Measurements from ENCODE around the gene BLNK. TPM values are rescaled to one million over a fixed set of nuclear protein-coding genes. Genes with fewer than 3 reads are reported as not detected.
"Not testable (repeated sequence)": the region's sequence is repeated elsewhere in the genome, so short reads cannot be mapped to it uniquely, and the experiment has no call there.

Gene BLNK
- total RNA-seq, 1 donor, result not detected

GRCh38 chr10:96309628-96310320, 38.4 kb upstream of the BLNK start:
- H3K4me3 ChIP-seq (ENCODE audit: low read depth, low read length), result no peak overlapping the region
- DNase-seq (ENCODE audit: low read depth), result no peak
- no peak for TF ChIP-seq CTCF (IDR thresholded peaks at IDR 0.05; ENCODE audit: insufficient read depth, low read length)

- not testable (repeated sequence) for DNase-seq (ENCODE audit: low read depth); H3K4me3 ChIP-seq (ENCODE audit: low read depth, low read length)
These were observed 37.5 kb upstream of the BLNK start for GRCh38 chr10:96308854-96309253.

GRCh38 chr10:96306516-96306915, 35.1 kb upstream of the BLNK start:
- DNase-seq (ENCODE audit: low read depth), result no peak
- TF ChIP-seq CTCF (IDR thresholded peaks at IDR 0.05; ENCODE audit: insufficient read depth, low read length), result no peak

GRCh38 chr10:96305019-96305418, 33.6 kb upstream of the BLNK start:
- H3K4me3 ChIP-seq (ENCODE audit: low read depth, low read length), result no peak overlapping the region
- no peak for DNase-seq (ENCODE audit: low read depth)
- no peak for TF ChIP-seq CTCF (IDR thresholded peaks at IDR 0.05; ENCODE audit: insufficient read depth, low read length)

More at GRCh38 chr10:96306516-96306915, 35.1 kb upstream of the BLNK start:
- H3K4me3 ChIP-seq (ENCODE audit: low read depth, low read length), result no peak overlapping the region

GRCh38 chr10:96304230-96304629, 32.9 kb upstream of the BLNK start, which contains the start of gene DNTT:
TSS of gene DNTT (plus strand) at chr10:96304434. CDS start at chr10:96304498, 64 bp downstream.
- no peak within 1 kb of the TSS for H3K4me3 ChIP-seq (ENCODE audit: low read depth, low read length)
- no peak for DNase-seq (ENCODE audit: low read depth)
- TF ChIP-seq CTCF (IDR thresholded peaks at IDR 0.05; ENCODE audit: insufficient read depth, low read length), result no peak

GRCh38 chr10:96301616-96302015, 30.2 kb upstream of the BLNK start:
- no peak for DNase-seq (ENCODE audit: low read depth)
- no peak for TF ChIP-seq CTCF (IDR thresholded peaks at IDR 0.05; ENCODE audit: insufficient read depth, low read length)
- no peak overlapping the region for H3K4me3 ChIP-seq (ENCODE audit: low read depth, low read length)

GRCh38 chr10:96299383-96299782, 28.0 kb upstream of the BLNK start:
- no peak for TF ChIP-seq CTCF (IDR thresholded peaks at IDR 0.05; ENCODE audit: insufficient read depth, low read length)
- DNase-seq (ENCODE audit: low read depth), result no peak
- no peak overlapping the region for H3K4me3 ChIP-seq (ENCODE audit: low read depth, low read length)

Data from fibroblast of the aortic adventitia (primary cell).